Hindlimb muscle (tissue), 1 donor: ENCODE data around the gene TFF3. TPM values are rescaled to one million over a fixed set of nuclear protein-coding genes. Genes with fewer than 3 reads are reported as not detected.

Source experiments
- DNase-seq: peaks from one replicate; pipeline ENCODE4 v3.0.0-alpha.2; 2013
- polyA plus RNA-seq: library from polyadenylated mRNA; unstranded; fragments of 120-200 nt; gene quantifications from one replicate; pipeline ENCODE4 v1.2.1, GENCODE V29; 2013; ENCODE audit not compliant: insufficient read length

TFF3 gene
- polyA plus RNA-seq, 1 donor = 1.7 TPM

- no peak for DNase-seq
Observed at GRCh38 chr21:42288962-42289361, 26.2 kb downstream of the TFF3 start.

DNA sequence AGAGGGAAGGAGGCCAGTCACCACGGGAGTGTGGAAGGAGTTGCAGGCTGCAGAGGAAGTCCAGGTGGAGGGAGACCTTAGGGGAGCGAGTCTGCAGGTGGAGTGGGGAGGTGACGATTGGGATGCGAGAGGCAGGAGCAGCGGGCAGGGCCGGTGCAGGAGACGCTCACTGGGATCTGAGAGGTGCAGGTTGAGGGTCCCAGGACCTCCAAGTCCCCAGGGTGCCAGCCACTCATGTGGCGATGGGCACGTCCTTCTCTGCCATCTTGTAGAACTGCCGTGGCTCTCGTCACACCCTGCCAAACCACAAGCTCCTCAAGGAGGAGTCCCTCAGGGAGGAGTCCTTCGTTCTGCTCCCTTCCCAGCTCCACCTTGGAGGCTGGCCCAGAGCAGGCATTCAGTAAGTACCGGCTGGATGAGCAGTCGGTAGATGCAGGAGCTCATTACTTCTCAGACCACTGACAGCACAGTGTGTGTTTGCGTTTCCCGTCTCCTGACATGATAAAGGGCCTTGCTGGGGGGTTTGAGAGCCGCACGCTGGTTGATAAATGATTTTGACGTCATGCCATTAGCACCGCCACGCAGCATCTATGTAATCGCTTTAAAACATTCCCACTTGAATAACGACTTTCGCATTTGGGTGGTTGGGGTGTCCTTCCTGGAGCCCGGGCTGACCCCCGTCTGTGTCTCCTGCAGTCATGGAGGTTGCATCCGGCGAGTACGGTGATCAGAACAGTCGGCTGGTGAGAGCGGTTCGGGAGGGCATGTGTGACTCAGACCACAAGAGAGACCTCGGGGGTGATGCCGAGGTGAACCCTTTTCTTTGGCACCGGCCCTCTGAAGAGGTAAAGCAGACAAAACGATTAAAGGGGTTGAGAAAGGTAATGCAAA lies 27.8 kb downstream of the TFF3 start:
- no peak for DNase-seq

GRCh38 chr21:42286416-42286815 lies 28.8 kb downstream of the TFF3 start:
- no peak for DNase-seq

DNA sequence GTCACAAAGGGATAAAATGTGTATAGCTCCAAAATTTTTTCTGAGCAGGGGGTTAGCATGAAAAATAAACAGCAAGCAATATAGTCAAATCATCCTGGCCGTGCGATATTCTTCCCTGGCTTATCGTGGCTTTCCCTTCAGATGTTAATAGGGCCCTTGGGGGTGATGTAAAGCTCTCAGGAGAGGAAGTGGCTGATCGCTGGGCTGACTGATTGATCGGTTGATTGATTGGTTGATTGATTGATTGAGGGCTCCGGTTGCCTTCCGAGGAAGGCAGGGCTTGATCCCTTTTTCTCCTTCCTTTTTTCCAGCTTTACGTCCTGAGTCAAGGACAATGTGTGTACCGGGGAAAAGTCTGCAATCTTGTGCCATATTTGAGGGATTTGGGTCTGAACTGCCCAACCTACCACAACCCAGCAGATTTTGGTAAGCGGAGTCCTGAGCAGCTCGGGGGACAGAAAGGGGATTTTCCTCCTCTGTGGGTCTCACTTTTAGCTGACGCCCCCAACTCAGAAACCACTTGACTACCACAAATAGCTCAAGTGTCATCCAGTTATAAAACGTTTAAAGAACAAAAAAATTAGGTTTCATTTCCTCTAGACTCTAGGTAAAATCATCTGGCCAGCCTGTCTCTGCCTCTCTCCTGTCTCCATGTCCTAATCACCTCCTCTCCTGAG lies 29.5 kb downstream of the TFF3 start:
- no peak for DNase-seq

DNA sequence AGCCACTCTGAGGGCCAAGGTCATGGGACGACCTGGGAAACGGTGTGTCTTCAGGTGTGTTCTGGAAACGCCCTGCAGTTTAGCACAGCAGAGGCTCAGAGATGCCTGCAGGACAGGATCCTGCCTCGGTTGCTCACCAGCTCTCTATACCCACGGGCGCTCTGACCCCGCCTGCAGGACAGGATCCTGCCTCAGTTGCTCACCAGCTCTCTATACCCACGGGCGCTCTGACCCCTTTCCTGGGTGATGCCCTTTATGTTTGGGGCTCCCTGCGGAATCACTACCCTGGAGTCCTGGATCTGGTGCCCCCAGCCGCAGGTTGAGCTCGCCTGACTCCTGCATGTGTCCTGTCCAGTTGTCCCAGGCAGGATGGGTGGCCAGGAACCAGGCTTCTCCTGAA lies 32.5 kb downstream of the TFF3 start:
- no peak for DNase-seq

GRCh38 chr21:42282021-42282420 lies 33.2 kb downstream of the TFF3 start:
- no peak for DNase-seq

DNA sequence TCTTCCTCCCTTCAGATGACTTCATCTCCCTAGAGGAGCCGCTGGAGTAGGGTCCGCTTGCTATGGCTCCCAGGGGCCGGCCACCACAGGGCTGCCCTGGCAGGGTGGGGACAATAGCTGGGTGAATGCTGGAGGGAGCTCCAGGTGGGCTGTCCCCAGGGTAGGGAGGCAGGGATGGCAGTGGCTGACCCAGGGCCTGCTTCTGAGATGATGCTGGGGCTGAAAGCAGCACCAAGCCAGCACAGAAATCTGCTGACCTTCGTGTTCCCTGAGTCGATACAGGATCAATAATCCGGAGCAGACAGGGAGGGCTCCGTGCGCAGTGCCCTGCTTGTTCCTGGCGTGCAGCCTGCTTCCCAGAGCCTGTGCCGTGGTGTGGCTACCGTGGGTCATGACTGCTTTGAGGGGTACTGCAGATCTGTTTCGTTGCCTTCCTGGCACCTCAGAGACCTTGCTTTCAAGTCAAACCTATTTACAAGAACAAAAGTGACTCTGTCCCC lies 34.0 kb downstream of the TFF3 start:
- DNase-seq = no peak

DNA sequence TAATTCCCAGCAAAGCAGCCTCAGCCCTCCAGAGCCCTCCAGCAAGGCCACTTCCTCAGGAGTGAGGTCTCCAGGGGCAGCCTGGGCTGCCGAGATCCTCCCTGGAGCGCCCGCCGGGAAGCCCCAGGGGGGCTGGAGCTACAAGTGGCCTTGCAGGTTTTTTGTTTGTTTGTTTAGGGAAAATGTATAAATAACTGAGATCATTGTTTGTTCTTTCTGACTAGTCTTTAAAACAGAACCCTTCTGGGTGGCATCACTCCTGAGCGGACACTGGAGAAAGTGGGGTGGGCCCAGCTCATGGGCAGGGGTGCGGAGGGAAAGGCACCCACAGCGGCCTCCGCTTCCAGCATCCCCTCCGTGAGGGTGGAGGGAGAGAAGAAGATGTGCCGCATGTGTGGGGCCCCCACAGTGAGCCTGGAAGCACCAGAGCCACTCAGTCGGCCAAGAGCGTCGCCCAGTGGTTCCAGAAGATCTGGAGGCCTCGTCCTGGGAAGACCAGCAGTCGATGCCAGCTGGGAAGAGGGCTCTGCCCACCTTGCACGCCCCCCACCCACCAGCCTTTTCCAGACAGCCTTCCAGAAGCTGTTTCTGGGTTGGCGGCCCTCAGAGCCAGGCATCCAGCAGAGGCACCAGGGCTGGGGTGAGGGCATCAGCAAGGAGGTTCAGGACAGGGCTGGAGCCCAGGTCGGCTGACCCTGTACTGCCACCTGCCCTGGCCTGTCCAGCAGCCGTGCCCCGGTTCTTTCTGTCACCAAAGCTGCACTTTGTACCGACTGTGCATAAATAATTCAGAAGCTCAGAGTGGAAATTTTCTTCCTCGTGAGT lies 34.6 kb downstream of the TFF3 start:
- DNase-seq = no peak

DNA sequence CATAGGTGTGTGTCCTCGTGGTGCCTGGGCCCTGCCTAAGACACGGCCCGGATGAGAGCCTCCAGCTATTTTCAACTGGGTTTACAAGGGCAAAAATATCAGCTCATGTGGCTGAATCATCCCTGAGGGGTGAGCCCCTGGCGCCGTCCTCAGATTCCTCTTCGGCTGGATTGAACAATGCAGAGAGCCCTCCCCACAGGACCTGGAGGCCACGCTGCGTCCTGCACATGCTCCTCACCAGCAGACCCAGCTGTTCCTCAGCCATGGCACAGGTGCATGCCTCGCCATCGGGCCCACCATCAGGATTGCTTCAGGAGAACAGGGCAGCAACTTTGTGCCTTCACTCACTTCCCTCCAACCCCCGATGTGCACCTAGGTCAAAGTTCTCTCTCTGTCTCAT lies 35.3 kb downstream of the TFF3 start:
- no peak for DNase-seq

DNA sequence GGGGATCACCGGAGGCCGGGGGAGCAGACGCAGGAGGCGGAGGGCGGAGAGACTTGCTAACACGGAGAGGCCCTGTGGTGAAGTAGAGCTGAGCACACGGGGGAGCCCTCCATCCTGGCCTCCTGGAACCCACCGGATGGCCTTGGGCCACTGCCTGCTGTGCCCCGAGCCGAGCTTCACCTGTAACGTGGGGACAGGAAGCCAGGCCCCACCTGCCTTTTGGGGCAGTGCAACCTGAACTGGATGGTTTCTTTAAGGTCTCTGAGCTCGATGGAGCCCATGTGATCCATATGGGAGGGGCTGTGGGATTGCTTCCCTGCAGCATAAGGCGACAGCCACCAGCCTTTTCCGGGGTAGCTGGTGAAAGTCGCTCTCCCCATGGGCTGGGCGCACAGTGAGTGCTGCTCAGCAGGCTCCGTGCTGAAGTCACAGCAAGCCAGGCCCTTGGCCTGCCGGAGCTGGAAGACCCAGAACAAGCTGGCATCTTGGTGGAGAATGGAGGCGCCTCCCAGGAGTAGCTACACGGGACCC lies 35.8 kb downstream of the TFF3 start:
- no peak for DNase-seq

DNA sequence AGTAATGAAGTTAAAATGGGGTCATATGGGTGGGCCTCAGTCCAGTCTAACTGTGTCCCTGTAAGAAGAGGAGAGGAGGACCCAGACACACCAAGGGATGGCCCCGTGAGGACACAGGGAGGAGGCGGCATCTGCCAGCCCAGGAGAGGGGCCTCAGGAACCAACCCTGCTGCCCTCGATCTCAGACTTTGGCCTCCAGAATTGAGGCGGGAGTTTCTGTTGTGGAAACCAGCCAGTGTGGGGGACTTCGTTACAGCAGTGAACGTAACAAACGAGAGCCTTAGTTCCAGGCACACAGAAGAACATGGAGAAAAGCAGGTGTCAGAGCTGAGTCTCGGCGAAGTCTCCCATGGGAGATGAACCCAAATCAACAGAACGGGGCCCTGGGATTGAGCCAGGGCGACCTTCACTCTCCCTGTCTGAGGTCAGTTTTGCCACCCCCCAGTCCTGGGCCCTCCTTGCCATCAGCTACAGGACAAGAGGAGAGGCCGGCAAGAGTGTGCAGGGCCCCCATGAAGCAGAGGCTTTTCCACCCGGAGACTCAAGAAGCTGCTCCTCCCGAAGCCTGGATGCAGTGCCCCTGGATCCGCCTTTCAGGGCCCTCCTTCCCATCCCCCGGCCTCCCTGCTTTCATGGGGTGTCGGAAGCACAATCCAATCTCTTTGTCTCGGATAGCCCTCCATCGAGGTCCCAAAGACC lies 36.6 kb downstream of the TFF3 start:
- DNase-seq = no peak

GRCh38 chr21:42277593-42277992 lies 37.6 kb downstream of the TFF3 start:
- DNase-seq = no peak

DNA sequence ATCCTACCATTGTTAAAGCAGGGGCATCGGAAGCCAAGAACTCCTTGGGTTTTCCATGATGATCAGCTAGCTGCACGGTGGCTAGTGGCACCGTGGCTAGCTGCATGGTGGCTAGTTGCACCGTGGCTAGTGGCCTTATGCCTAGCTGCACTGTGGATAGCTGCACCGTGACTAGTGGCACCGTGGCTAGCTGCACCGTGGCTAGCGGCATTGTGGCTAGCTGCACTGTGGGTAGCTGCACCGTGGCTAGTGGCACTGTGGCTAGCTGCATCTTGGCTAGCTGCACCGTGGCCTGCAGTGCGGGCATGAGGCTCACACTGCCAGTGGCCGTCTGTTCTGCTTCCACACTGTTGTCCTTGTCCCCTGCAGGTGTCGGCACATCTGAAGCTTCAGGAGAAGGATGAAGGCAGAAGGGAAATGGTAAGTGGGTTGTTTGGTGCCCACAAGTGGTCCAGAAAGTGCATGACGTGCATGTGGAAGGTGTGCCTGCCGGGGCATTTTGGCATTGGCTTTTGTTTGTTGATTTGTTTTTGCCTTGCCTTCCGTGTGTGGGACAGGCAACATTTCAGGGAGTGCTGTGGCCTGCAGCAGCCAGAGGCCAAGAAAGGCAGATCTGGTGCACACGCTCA lies 38.6 kb downstream of the TFF3 start:
- no peak for DNase-seq

DNA sequence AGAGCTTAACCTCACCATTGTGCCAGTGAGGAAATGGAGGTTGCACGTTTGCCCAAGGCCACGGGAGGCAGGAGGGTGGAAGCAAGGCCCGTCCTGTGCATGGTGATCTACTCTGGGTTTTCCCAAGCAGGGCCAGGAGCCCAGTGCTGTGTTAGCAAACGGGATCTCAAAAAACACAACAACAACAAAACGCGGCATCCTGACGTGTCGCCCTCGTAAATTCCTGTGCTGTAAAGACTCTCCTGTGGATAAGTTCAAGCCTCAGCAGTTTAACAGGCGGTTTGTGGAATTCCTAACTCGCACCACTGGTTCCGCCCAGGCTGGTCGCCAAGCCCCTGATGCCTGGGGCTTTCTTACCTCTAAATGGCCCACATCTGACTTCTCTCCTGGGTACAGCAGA lies 39.1 kb downstream of the TFF3 start:
- DNase-seq = no peak

DNA sequence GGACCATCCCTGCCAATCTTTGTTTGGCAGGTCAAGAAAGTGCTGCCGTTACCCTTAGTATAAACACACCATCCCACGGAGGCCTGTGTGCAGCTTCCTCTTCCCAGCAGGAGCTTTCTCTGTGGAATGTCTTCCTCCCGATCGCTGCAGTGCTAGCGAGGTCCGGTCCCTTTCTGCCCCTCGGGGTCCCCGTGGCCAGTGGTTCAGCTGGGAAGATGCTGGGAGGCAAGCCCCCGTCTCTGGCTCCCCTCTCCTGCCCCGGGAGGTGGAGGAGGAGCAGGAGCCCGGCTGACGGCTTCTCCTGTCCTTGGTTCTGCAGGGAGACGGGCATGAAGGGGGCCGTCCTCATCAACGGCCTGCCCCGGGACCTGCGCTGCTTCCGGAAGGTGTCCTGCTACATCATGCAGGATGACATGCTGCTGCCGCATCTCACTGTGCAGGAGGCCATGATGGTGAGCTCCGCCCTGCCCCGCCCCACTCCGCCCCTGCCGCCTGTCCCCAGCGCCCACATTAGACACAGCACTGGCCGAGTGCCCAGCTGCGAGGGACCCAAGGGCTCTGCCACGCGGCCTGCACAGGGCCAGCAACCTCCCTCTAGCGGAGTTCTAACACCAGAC lies 42.1 kb downstream of the TFF3 start:
- no peak for DNase-seq

GRCh38 chr21:42272109-42272962 lies 42.9 kb downstream of the TFF3 start:
- no peak for DNase-seq

- no peak for DNase-seq
Observed at GRCh38 chr21:42271065-42271464, 44.1 kb downstream of the TFF3 start.

DNA sequence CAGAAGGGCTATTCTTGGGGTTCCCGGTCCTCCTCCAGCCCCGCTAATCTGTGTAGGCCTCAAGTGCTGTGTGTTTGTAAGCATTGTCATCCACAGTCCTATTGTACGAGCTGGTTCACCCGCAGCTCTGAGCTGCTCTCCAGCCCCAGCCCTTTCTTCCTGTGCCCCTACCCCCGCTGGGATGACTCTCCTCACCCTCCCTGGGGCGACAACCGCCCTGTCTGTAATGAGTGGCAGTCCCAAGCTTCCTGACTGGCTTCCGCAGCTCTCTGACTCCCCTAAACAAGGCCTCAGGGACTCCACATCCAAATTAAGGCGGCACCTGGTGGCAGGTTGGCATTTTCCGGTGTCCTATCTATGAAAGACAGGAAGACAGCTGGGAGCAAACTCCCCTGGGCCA lies 45.8 kb downstream of the TFF3 start:
- no peak for DNase-seq

DNA sequence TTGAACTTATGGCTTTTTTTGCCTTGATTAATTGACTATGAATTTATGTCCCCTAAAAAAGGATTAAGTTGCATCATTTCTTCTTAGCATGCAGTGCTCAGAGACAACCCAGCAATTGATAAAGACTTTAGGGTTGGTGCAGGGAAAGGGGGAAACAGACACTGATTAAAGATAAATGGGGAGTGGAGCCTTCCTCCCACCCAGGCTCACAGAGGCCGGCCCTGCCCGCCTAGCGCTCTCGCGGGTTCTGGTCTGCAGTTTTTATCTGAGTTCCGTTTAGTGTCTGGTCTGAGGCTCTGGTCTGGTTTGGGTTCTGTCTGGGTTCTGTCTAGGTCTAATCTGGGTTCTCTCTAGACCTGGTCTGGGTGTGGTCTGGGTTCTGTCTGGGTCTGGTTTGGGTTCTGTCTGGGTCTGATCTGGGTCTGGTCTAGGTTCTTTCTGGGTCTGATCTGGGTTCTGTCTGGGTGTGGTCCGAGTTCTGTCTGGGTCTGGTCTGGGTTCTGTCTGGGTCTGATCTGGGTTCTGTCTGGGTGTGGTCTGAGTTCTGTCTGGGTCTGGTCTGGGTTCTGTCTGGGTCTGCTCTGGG lies 48.1 kb downstream of the TFF3 start:
- DNase-seq = no peak
